Epithelial cell of esophagus (primary cell): ENCODE data around the gene YEATS2.

Experiments
- DNase-seq: peaks from one replicate; pipeline ENCODE4 v3.0.0; 2010; ENCODE audit warnings: low read depth
- H3K4me3 ChIP-seq: 2 replicates; pipeline ENCODE4 v1.5.1; 2011; ENCODE audit warnings: mild to moderate bottlenecking, low read length, control low read depth
- TF ChIP-seq, protein P1 (sequence below): IDR thresholded peaks from 2 replicates; pipeline ENCODE4 v1.5.1; 2011; ENCODE audit warnings: low read depth, mild to moderate bottlenecking, low read length, control low read depth, inconsistent platforms; ENCODE audit not compliant: insufficient read depth; ENCODE audit errors: missing control alignments

YEATS2 gene

GRCh38 chr3:183845090-183845489 is 147.5 kb downstream of the YEATS2 start:
- peak; percentile 66 for DNase-seq
- TF ChIP-seq, protein P1, sequence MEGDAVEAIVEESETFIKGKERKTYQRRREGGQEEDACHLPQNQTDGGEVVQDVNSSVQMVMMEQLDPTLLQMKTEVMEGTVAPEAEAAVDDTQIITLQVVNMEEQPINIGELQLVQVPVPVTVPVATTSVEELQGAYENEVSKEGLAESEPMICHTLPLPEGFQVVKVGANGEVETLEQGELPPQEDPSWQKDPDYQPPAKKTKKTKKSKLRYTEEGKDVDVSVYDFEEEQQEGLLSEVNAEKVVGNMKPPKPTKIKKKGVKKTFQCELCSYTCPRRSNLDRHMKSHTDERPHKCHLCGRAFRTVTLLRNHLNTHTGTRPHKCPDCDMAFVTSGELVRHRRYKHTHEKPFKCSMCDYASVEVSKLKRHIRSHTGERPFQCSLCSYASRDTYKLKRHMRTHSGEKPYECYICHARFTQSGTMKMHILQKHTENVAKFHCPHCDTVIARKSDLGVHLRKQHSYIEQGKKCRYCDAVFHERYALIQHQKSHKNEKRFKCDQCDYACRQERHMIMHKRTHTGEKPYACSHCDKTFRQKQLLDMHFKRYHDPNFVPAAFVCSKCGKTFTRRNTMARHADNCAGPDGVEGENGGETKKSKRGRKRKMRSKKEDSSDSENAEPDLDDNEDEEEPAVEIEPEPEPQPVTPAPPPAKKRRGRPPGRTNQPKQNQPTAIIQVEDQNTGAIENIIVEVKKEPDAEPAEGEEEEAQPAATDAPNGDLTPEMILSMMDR, result no peak
- no peak overlapping the region for H3K4me3 ChIP-seq

DNA sequence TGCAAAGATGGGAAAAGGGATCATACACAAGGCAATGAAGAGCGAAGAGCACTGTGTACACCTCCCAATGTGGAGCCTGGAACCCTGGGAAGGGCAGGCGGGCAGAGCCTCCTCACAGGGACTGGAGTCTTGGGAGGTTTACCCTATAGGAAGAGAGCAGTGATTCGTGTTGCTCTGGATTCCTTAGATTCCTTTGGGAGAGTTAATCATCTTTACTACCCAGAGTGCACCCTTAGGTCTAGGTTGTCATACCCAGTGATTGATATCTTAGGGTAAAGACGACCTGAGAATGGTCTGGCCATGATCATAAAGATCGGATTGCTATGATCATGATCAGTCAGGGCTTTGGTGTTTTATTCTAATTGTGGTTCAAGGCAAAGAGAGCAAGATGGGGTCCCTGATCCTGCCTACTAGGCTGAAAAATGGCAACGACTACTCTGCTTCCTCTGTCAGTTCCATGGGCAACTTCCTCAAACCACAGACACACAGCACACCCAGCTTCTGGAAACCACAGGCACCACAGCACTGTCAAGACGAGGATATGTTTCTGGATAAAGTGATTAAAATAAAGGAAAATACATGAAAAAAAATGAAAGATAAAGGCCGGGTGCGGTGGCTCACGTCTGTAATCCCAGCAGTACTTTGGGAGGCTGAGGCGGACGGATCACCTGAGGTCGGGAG is 148.2 kb downstream of the YEATS2 start:
- DNase-seq, result peak; percentile 73
- TF ChIP-seq, protein P1, result no peak
- no peak overlapping the region for H3K4me3 ChIP-seq

DNA sequence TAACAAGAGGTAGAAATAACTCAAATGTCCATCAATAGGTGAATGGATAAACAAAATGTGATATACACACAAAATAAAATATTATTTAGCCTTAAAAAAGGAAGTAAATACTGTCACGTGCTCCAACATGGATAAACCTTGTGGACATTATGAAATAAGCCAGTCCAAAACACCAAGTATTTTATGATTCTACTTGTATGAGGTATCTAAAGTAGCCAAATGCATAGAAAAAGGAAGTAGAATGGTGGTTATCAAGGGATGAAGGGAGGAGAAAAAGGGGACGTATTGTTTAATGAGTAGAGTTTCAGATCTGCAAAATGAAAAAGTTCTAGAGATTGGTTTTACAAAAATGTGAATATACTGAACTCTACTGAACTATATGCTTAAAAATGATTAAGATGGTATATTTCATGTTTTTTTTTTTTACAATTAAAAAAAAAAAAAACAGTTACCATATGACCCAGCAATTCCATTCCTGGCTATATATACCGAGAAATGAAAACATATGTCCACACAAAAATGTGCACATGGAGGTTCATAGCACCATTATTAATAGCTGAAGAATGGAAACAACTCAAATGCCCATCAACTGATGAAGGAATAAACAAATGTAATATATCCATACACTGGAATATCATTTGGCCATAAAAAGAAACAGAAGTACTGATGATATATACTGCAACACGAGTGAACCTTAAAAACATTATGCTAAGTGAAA is 156.9 kb downstream of the YEATS2 start:
- TF ChIP-seq, protein P1, result no peak
- H3K4me3 ChIP-seq, result no peak overlapping the region
- DNase-seq, result no peak

DNA sequence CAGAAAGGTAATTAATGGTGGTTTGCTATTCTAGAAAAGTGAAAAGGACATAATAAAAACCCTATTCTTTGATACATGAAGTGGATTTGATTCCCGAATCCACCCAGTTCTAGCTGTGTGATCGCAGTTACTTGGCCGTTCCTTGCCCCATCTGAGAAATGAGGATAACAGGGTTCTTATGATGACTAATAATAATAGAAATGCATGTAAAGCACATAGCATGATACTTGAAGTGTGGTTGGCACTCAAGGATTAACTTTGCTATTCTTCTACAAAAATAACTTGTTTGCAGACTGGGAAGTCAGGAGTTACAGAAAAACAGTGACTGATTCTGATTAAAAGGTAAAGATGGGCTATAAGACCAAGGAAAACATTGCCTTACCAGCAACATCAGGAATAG is 160.3 kb downstream of the YEATS2 start:
- no peak for DNase-seq
- H3K4me3 ChIP-seq, result no peak overlapping the region
- TF ChIP-seq, protein P1, result no peak
